Skeletal muscle satellite cell (primary cell): ENCODE results near the gene KCTD1. TPM values are rescaled to one million over a fixed set of nuclear protein-coding genes. Genes with fewer than 3 reads are reported as not detected.

ENCODE experiments used
- H3K27me3 ChIP-seq: 2 replicates; pipeline ENCODE4 v1.7.0; 2013; ENCODE audit warnings: low read length; ENCODE audit not compliant: control insufficient read depth, insufficient read depth
- H3K36me3 ChIP-seq: 2 replicates; pipeline ENCODE4 v1.7.0; 2013; ENCODE audit warnings: mild to moderate bottlenecking, control low read depth, low read length; ENCODE audit not compliant: insufficient read depth
- H3K4me1 ChIP-seq: 2 replicates; pipeline ENCODE4 v1.7.0; 2013; ENCODE audit warnings: low read length; ENCODE audit not compliant: control insufficient read depth, insufficient read depth
- H3K4me2 ChIP-seq: 2 replicates; pipeline ENCODE4 v1.7.0; 2013; ENCODE audit warnings: mild to moderate bottlenecking, low read length
- H3K4me3 ChIP-seq: 2 replicates; pipeline ENCODE4 v1.7.0; 2013; ENCODE audit warnings: low read length
- H3K9ac ChIP-seq: 2 replicates; pipeline ENCODE4 v1.7.0; 2013; ENCODE audit warnings: mild to moderate bottlenecking, low read depth, low read length, moderate library complexity
- H3K9me3 ChIP-seq: replicated peaks from 2 replicates; pipeline ENCODE4 v1.7.0; 2013; ENCODE audit warnings: mild to moderate bottlenecking, control low read depth, low read length
- small RNA-seq: library from RNA; depleted of rRNA; stranded (forward); fragments of <200 nt; gene quantifications from one replicate; pipeline ENCODE3, GENCODE V24; 2012

The KCTD1 gene

GRCh38 chr18:26415631-26416030, 132.7 kb downstream of the KCTD1 start:
- Histone ChIP-seq H3K27me3 (no peaks in the 10 kb centered on the region), H3K4me2 (no peak overlapping the region), H3K9ac (no peak overlapping the region), H3K36me3 (no peaks in the 10 kb centered on the region), H3K9me3 (no peaks in the 10 kb centered on the region), H3K4me3 (no peak overlapping the region), H3K4me1 (no peaks in the 10 kb centered on the region)

- Histone ChIP-seq H3K9me3 (no peaks in the 10 kb centered on the region), H3K27me3 (no peaks in the 10 kb centered on the region), H3K4me2 (no peak overlapping the region), H3K36me3 (no peaks in the 10 kb centered on the region), H3K9ac (no peak overlapping the region), H3K4me3 (no peak overlapping the region), H3K4me1 (no peaks in the 10 kb centered on the region)
These were observed 133.4 kb downstream of the KCTD1 start for GRCh38 chr18:26414901-26415440.

DNA sequence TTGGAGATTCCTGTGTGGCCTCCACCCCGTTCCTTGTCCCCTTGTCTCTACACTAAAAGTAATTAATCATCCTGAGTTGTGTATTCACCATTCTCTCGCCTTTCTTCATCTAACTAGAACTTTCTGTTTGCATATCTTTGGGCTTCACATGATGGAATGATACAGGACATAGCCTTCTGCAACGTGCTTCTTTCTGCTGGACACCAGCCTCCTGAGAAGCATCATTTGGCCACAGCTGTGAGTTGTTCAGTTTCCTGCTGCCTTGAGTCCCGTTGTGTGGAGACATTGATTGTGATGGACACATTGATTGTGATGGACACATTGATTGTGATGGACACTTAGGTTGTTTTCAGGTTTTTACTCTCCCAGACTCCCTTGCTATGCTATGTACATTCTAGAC, 139.3 kb downstream of the KCTD1 start:
- H3K9ac ChIP-seq: no peak overlapping the region

GRCh38 chr18:26407736-26408601, 140.4 kb downstream of the KCTD1 start:
- no peak overlapping the region for H3K4me3 ChIP-seq
- no peaks in the 10 kb centered on the region for H3K36me3 ChIP-seq

More for the DNA sequence above, 139.3 kb downstream of the KCTD1 start:
- Histone ChIP-seq H3K27me3 (peaks cover 3% of the 10 kb centered on the region), H3K4me3 (no peak overlapping the region), H3K9me3 (no peaks in the 10 kb centered on the region), H3K36me3 (no peaks in the 10 kb centered on the region), H3K4me2 (no peak overlapping the region), H3K4me1 (no peaks in the 10 kb centered on the region)

DNA sequence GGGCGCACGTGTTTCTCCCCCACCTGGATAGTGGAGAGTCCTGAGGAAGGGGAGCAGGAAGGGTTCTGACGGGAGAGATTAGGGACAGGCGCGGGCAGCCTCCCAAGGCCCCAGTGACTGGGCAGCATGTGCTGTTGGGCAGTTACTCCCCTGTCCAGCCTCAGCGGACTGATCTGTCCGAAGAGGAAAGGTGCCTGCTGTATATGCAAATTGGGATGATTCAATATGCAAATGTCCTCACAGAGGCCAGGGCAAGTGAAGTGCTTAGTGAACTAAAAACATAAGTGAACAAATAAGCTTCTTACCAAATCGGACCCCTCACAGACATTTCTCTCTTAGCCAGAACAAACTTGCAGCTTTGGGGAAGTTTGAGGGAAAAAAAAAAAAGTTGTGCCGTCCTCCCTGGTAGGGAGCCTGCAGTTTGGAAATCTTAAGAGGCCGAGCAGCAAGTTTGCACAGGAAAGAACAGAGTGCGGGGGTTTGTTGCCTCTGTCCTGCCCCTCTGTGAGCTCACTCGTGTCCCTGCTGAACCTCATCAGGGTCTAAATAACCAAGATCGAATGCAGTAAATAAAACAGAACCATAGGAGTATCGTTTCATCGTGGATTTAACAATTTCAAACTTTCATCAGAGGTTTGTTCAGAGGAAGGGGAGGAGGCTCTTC, 141.4 kb downstream of the KCTD1 start:
- H3K4me1 ChIP-seq: no peaks in the 10 kb centered on the region
- no peak overlapping the region for H3K9ac ChIP-seq
- H3K36me3 ChIP-seq: no peaks in the 10 kb centered on the region
- no peak overlapping the region for H3K4me3 ChIP-seq
- H3K9me3 ChIP-seq: no peaks in the 10 kb centered on the region
- no peak overlapping the region for H3K4me2 ChIP-seq
- H3K27me3 ChIP-seq: peaks cover 3% of the 10 kb centered on the region

More at GRCh38 chr18:26407736-26408601, 140.4 kb downstream of the KCTD1 start:
- no peak overlapping the region for H3K9ac ChIP-seq
- no peak overlapping the region for H3K4me2 ChIP-seq
- H3K27me3 ChIP-seq: peaks cover 3% of the 10 kb centered on the region
- H3K4me1 ChIP-seq: no peaks in the 10 kb centered on the region
- H3K9me3 ChIP-seq: no peaks in the 10 kb centered on the region

GRCh38 chr18:26406324-26406723, 142.0 kb downstream of the KCTD1 start:
- peaks cover 3% of the 10 kb centered on the region for H3K27me3 ChIP-seq
- no peaks in the 10 kb centered on the region for H3K9me3 ChIP-seq
- H3K4me1 ChIP-seq: no peaks in the 10 kb centered on the region
- no peak overlapping the region for H3K4me3 ChIP-seq
- no peak overlapping the region for H3K4me2 ChIP-seq
- no peak overlapping the region for H3K9ac ChIP-seq
- no peaks in the 10 kb centered on the region for H3K36me3 ChIP-seq

DNA sequence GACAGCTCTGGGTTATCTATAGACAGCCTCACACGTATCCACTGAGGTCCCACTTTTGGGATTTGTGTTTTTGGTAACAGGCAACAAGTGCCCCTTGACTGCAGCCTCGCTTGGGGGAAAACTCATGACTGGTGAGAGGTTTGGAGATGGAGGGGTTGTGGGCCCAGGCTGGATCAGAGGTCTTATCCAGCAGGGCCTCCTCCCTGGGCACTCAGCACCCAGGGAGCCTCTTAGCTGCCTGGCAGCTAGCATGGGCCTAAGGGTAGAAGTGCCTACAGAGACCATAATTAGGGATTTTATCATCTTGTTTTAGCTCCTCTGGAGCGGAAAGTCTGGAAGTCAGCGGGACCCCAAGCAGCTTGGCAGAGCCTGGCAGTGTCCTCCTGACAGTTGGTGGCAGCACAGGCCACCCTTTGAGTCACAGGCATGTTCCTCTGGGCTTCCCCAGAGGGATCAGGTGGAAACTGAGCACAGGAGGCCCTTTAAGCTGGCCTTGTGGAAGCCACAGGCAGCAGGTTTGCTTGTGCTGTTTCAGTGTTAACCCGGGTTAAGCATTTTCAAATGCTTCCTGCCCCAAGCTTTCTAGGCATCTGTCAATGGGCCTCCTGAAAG, 143.1 kb downstream of the KCTD1 start:
- no peak overlapping the region for H3K9ac ChIP-seq

More for the DNA sequence above, 143.1 kb downstream of the KCTD1 start:
- no peak overlapping the region for H3K4me3 ChIP-seq
- no peaks in the 10 kb centered on the region for H3K4me1 ChIP-seq
- H3K4me2 ChIP-seq: no peak overlapping the region
- no peaks in the 10 kb centered on the region for H3K36me3 ChIP-seq
- peaks cover 3% of the 10 kb centered on the region for H3K27me3 ChIP-seq
- no peaks in the 10 kb centered on the region for H3K9me3 ChIP-seq

Small RNA genes lying within 50 kb of the gene (small RNA-seq; reads per million reads assigned to genes)
- gene MIR8057: not detected
